Bronchial epithelial cell (primary cell): ENCODE results near the gene SLC38A8. TPM values are rescaled to one million over a fixed set of nuclear protein-coding genes. Genes with fewer than 3 reads are reported as not detected.

Source experiments
- DNase-seq: peaks from one replicate; pipeline ENCODE4 v3.0.0-alpha.2; 2010; ENCODE audit warnings: low read depth
- FAIRE-seq: peaks from 2 replicates; lab custom pipeline; 2011; peaks lifted over from hg19 to GRCh38; lab: Jason Lieb, UNC
- H3K27me3 ChIP-seq: 2 replicates; pipeline ENCODE4 v1.5.1; 2011; ENCODE audit warnings: low read length; ENCODE audit not compliant: control insufficient read depth, insufficient read depth
- H3K36me3 ChIP-seq: 2 replicates; pipeline ENCODE4 v1.5.1; 2011; ENCODE audit warnings: low read length; ENCODE audit not compliant: control insufficient read depth, insufficient read depth
- H3K4me3 ChIP-seq: 2 replicates; pipeline ENCODE4 v1.5.1; 2011; ENCODE audit warnings: mild to moderate bottlenecking, low read depth, low read length, control low read depth
- CTCF ChIP-seq: IDR thresholded peaks from 2 replicates; pipeline ENCODE4 v1.5.1; 2011; ENCODE audit warnings: mild to moderate bottlenecking, moderate library complexity, low read length, control low read depth, inconsistent platforms; ENCODE audit not compliant: insufficient read depth, severe bottlenecking
- total RNA-seq: library from RNA; depleted of rRNA; stranded (reverse); fragments of >200 nt; gene quantifications from 2 replicates; pipeline ENCODE4 v1.2.1, GENCODE V29; 2014

SLC38A8 gene
- total RNA-seq, 1 donor from 2014 or later: not detected

GRCh38 chr16:84062734-84063640 is 20.4 kb upstream of the SLC38A8 start:
- Histone ChIP-seq H3K36me3 (peaks cover 34% of the 10 kb centered on the region), H3K27me3 (no peaks in the 10 kb centered on the region), H3K4me3 (no peak overlapping the region)
- DNase-seq: peak; percentile 56
- TF ChIP-seq CTCF: peak; percentile 94
- no peak for FAIRE-seq

GRCh38 chr16:84061236-84061819 is 18.7 kb upstream of the SLC38A8 start:
- FAIRE-seq: no peak
- Histone ChIP-seq H3K27me3 (no peaks in the 10 kb centered on the region), H3K4me3 (no peak overlapping the region), H3K36me3 (peaks cover 36% of the 10 kb centered on the region)
- no peak for TF ChIP-seq CTCF
- DNase-seq: no peak

- no peak for TF ChIP-seq CTCF
- no peak overlapping the region for H3K4me3 ChIP-seq
- DNase-seq: no peak
- H3K36me3 ChIP-seq: peaks cover 41% of the 10 kb centered on the region
- no peaks in the 10 kb centered on the region for H3K27me3 ChIP-seq
- no peak for FAIRE-seq
Observed at GRCh38 chr16:84059946-84060901, 17.6 kb upstream of the SLC38A8 start.

- Histone ChIP-seq H3K27me3 (no peaks in the 10 kb centered on the region), H3K4me3 (no peak overlapping the region), H3K36me3 (peaks cover 49% of the 10 kb centered on the region)
- no peak for FAIRE-seq
- no peak for TF ChIP-seq CTCF
- DNase-seq: no peak
Observed at GRCh38 chr16:84059111-84059510, 16.5 kb upstream of the SLC38A8 start.

- Histone ChIP-seq H3K36me3 (peaks cover 49% of the 10 kb centered on the region), H3K27me3 (no peaks in the 10 kb centered on the region), H3K4me3 (no peak overlapping the region)
- TF ChIP-seq CTCF: no peak
- no peak for FAIRE-seq
- no peak for DNase-seq
Observed at GRCh38 chr16:84058664-84059063, 16.1 kb upstream of the SLC38A8 start.
